Activated effector memory CD4-positive, alpha-beta T cell treated with anti-CD3 and anti-CD28 coated beads, Interleukin-2, amount 50 U/mL, for 16 hours (primary cell): ENCODE data around the gene LMTK2.
A peak's percentile ranks its signal among the peaks of the same experiment; 100 is the strongest.
"Not testable (repeated sequence)": the region's sequence is repeated elsewhere in the genome, so short reads cannot be mapped to it uniquely, and the experiment has no call there.

Source experiments
- DNase-seq: peaks from one replicate; pipeline ENCODE4 v3.0.0-alpha.2; 2020

LMTK2 gene

DNA sequence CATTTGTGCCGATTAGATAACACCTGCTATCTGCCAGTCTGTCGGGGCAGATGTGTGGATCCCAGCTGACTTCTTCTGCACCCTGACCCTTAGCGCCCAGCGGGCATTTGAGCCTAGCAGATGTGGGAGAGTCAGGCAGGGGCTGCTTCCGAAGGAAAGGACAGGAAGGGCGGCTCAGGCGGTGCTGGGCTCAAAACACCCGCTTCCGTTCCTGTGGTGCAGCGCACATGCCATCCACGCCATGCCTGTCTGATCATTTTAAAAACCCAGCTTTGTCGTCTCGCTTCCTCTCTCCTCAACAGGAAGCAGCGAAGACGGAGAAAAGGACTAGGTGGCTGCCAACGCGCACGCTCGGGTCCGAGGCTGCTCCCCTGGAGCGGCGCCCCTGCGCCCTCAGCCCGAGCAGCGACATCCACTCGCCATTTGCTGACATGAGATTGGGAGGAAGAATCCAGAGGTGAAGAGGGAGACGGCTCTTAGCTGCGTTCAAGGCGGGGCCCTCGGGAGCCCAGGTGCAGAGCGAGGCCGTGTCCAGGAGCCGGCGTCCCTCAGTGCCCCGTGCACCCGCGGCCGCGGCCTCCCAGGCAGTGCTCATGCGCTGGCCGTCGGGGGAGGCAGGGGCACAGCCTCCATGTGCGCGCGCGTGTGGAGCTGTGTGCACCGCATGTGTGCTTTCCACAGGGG is 98.6 kb downstream of the LMTK2 start:
- no peak for DNase-seq

DNA sequence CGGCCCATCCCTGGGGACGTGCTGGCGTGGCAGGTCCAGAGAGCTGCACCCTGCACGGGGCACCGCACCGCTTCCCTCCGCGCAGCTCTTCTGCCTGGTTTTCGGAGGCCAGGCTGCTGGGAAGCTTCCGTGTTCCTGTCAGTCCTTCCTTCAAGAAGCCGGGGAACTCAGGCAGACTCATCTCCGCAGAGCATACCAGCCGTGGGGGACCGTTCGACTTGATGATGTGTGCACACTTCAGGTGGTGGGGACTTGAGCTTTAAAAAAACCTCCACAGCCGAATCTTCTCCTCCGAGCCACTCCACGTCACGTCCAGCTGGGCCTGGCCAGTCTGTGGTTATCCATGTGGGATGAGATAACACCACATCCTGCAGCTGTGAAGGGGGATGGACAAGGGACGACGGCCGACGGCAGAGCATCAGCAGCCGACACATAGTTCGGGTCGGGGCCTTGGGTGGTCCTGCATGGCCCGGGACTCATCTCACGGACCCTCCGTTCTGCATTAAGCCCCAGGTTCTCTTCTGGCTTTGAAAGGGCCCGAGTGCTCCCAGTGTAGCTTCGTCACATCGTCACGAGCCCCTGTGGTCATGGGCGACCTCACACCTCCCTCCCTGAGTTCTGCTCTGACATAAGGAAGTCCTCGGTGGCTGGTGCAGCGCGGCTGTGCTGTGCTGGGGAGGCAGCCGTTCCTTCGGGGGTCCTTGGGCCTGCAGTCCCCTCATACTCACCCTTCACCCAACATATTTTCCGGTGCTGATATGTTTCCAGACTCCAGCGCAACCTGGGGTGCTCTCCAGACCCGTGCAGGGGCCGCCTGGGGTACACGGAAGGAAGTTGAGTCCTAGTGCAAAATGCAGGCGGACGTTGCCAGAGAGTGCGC is 100.0 kb downstream of the LMTK2 start:
- DNase-seq = no peak

- DNase-seq = peak; percentile 53
Observed at GRCh38 chr7:98209166-98209920, 102.7 kb downstream of the LMTK2 start.

- peak; percentile 55 for DNase-seq
Observed at GRCh38 chr7:98210513-98211220, 104.0 kb downstream of the LMTK2 start.

GRCh38 chr7:98211221-98211675 is 104.6 kb downstream of the LMTK2 start, which contains the start of gene BHLHA15:
Gene BHLHA15 (plus strand): TSS chr7:98211439. CDS start chr7:98212310, 871 bp downstream.
- peak; percentile 74 for DNase-seq

GRCh38 chr7:98211676-98212531 is 105.2 kb downstream of the LMTK2 start:
- DNase-seq = peak; percentile 63

DNA sequence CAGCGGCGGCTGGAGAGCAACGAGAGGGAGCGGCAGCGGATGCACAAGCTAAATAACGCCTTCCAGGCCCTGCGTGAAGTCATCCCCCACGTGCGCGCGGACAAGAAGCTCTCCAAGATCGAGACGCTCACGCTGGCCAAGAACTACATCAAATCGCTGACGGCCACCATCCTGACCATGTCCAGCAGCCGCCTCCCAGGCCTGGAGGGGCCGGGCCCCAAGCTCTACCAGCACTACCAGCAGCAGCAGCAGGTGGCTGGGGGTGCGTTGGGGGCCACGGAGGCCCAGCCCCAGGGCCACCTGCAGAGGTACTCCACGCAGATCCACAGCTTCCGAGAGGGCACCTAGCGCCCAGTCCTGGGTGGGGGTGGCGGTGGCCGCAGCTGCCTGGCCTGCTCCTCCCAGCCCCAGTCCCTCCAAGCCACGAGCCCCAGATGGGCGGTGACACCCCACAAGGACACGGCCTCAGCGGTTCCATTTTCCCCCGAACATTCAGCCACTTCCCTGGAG is 105.9 kb downstream of the LMTK2 start:
- DNase-seq = peak; percentile 54

- DNase-seq = peak; percentile 38
Observed at GRCh38 chr7:98213296-98213887, 106.7 kb downstream of the LMTK2 start.

- DNase-seq = peak; percentile 61
Observed at GRCh38 chr7:98213888-98214810, 107.5 kb downstream of the LMTK2 start.

GRCh38 chr7:98214811-98215321 is 108.2 kb downstream of the LMTK2 start:
- peak; percentile 57 for DNase-seq

DNA sequence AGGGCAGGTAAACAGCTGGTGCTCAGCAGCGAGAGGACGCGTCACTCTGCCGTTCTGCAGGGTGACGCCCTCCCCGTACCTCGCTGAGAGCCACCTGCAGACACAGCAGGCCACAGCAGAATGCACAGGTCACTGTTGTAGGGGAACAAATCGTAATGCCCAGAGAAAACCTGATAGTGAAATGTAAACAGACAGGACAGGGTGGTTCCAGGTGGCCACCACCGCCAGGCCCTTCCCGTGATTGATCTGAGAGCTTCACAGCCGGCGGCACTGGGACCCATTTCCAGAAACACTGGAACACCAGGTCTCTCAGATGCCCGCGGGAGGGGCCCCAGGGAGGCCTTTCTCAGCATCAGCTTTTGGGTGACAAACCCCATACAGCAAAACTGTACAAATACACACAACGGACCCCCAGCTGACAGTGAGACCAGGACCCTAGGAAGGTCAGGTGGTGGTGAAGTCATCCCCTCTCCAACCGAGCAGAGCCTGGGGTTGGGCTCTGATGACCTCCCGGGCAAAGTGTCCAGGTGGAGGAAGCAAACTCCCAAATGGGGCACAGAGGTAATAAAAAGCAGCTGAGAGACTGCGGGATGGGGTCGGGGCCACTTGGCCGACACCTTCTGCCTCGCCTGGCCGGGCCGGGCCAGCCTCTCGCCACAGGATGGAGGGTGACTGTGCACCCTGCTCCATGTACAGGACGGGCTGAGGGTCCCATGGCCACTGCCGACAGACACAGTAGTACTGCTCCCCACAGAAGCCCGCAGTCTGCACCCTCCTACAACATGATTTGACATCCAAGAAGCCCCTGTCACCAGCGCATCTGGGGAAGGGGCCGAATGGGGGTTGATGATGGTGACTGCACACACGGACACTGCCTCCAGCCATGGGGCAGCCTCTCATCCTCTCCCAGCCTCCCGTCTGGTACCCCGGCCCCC is 109.2 kb downstream of the LMTK2 start:
- DNase-seq = no peak

- peak; percentile 53 for DNase-seq
Observed at GRCh38 chr7:98216941-98217622, 110.4 kb downstream of the LMTK2 start.

DNA sequence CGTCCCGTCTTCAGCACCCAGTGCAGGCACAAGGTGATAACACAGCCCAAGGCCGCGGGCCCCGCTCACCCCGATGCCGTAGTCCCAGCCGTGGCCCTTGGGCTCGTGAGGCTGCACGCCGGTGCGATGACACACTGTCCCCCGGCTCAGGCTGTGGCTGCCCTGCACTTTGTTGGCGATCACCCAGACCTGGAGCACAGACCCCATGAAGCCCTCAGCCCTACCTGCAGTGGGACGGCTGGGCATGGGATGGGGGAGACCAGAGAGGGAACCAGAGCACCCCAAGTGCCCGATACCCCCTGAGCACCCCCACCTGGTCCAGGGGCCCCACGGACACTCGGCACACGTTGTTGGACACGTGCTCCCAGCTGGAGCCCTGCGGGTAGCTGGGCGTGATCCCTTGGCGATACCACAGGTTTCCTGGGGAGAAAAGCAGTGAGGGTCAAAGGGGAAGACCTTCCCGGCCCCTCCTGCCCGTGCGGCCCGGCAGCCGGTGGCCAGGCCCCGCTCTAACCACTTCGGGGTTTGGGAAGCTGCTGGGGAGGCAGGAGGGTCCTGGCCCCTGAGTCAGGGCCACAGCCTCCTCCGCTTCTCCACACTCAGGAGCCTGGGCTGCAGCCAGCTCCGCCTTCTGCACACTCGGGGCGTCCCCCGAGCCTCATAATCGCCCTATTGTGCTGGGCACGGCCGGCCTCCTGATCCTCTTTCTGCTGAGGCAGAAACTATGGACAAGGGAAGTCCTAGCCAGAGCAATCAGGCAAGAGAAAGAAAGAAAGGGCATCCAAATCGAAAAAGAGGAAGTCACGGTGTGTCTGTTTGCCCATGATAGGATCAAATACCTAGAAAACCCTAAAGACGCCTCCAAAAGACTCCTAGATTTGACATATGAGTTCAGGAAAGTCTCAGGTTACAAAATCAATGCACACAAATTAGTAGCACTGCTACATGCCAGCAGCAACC is 111.2 kb downstream of the LMTK2 start:
- DNase-seq = no peak

DNA sequence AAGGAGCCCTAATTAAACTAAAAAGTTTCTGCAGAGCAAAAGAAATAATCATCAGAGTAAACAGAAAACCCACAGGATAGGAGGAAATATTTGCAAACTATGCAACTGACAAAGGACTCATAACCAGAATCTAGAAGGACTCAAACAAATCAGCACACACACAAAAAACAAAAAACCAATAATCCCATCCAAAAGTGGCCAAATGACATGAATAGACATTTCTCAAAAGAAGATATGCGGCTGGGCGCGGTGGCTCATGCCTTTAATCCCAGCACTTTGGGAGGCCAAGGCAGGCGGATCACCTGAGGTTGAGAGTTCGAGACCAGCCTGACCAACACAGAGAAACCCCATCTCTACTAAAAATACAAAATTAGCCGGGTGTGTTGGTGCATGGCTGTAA is 112.7 kb downstream of the LMTK2 start:
- DNase-seq = not testable (repeated sequence)

DNA sequence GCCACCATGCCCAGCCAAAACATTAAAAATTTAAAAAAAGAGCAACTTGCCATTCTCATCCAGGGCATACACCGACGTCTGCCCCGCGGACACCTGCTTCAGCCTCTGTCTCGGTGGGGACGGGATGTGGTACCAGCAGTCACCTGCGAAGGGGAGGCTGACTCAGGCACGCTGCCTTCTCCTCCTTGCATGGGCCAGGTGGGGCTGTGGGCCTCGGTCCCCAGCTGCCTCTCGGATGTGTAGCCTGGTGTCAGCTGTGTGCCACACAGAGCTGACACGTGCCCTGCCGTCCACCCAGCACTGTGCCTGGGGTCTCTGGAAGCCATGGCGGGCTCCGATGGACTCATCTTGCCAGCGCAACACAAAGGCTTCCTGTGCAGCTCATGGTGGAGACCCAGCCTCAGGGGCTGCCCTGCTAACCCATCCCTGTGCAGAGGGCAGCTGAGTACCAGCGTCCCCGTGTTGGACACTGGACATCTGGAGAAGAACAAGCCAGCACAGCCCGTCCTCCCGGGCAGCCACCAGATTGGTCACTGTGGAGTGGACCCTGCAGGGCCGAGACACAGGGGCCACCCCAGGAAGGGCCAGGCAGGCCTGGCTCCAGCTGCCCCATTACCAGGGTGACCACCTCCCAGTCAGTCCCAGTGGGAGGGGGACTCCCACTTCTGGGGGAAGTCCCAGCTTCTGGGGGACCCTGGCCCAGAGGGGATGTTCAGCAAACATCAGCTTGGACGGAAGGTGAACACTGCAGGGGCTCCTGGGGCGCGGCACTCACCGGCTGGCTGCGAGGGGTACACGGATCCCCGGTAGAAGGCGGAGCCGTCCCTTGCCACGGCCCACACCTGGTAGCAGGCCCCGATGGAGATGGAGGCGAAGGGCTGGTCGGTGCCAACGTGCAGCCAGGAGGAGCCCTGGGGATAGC is 115.2 kb downstream of the LMTK2 start:
- no peak for DNase-seq
